Measurements from ENCODE around the gene GPR119. TPM values are rescaled to one million over a fixed set of nuclear protein-coding genes. Genes with fewer than 3 reads are reported as not detected.

Gene GPR119
- total RNA-seq, 1 donor, result not detected

DNA sequence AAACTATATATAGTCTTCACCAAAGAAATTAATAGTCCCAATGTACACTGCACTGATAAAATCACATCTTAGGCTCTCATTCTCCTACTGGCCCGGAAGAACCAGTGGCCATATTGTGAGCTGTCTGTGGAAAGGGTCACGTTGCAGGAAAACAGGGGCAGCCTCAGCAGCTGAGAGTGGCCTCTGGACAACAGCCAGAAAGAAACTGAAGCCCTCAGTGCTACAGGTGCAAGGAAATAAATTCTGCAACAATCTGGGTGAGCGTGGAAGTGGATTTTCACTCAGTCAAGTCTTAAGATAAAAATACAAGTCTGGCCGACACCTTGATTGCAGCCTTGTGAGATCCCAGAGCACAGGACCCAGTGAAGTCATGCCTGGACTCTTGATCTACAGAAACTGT, 48.9 kb downstream of the GPR119 start:
- Histone ChIP-seq H3K9me3 (ENCODE audit: low read depth, low read length) (no peaks in the 10 kb centered on the region), H3K4me1 (ENCODE audit: insufficient read depth, low read length) (no peaks in the 10 kb centered on the region), H3K36me3 (ENCODE audit: insufficient read depth, low read length) (no peaks in the 10 kb centered on the region), H3K27ac (ENCODE audit: low read depth, low read length) (no peak overlapping the region), H3K27me3 (ENCODE audit: insufficient read depth, low read length) (peaks cover 6% of the 10 kb centered on the region), H4K20me1 (ENCODE audit: insufficient read depth, low read length) (no peaks in the 10 kb centered on the region), H3K4me3 (ENCODE audit: insufficient read depth, low read length) (no peak overlapping the region), H3K4me2 (ENCODE audit: insufficient read depth, low read length) (no peak overlapping the region), H2AFZ (ENCODE audit: low read length) (no peak overlapping the region), H3K79me2 (ENCODE audit: insufficient read depth, low read length) (peaks cover 8% of the 10 kb centered on the region)
- TF ChIP-seq, protein P1, sequence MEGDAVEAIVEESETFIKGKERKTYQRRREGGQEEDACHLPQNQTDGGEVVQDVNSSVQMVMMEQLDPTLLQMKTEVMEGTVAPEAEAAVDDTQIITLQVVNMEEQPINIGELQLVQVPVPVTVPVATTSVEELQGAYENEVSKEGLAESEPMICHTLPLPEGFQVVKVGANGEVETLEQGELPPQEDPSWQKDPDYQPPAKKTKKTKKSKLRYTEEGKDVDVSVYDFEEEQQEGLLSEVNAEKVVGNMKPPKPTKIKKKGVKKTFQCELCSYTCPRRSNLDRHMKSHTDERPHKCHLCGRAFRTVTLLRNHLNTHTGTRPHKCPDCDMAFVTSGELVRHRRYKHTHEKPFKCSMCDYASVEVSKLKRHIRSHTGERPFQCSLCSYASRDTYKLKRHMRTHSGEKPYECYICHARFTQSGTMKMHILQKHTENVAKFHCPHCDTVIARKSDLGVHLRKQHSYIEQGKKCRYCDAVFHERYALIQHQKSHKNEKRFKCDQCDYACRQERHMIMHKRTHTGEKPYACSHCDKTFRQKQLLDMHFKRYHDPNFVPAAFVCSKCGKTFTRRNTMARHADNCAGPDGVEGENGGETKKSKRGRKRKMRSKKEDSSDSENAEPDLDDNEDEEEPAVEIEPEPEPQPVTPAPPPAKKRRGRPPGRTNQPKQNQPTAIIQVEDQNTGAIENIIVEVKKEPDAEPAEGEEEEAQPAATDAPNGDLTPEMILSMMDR (IDR thresholded peaks at IDR 0.05; ENCODE audit: extremely low read depth, low read depth, low read length), result no peak
- DNase-seq (ENCODE audit: insufficient read length, low spot score, missing footprints), result no peak

Other genes starting within 250 kb of the GPR119 start
- gene AIFM1, start 219.8 kb downstream of the GPR119 start, total RNA-seq, result 13.8 and 15.2 TPM in 2 replicates
- 6.2 and 8.0 TPM in 2 replicates for gene RAB33A, start 213.7 kb downstream of the GPR119 start, total RNA-seq
- 5.4 and 6.2 TPM in 2 replicates for gene ZNF280C, start 116.8 kb downstream of the GPR119 start, total RNA-seq
- gene SLC25A14, start 45.8 kb downstream of the GPR119 start, total RNA-seq, result 10.9 and 13.3 TPM in 2 replicates
- 25.0 and 26.5 TPM in 2 replicates for gene RBMX2, start 16.3 kb upstream of the GPR119 start, total RNA-seq

Data from osteoblast (primary cell).